Muscle layer of duodenum (tissue), 2 donors: ENCODE results near the gene LRP3.

Experiments used
- H3K27ac ChIP-seq: one replicate; pipeline ENCODE4 v1.7.0; 2013; ENCODE audit warnings: mild to moderate bottlenecking, low read length
- H3K27me3 ChIP-seq: one replicate; pipeline ENCODE4 v1.7.0; 2013; ENCODE audit warnings: low read depth, mild to moderate bottlenecking, control low read depth, low read length
- H3K36me3 ChIP-seq, 2 donors: one replicate each; pipeline ENCODE4 v1.7.0; 2013; ENCODE audit warnings: low read length in 2 of 2, control low read depth in 1 of 2, mild to moderate bottlenecking in 1 of 2; ENCODE audit not compliant: insufficient read depth in 2 of 2, control insufficient read depth in 1 of 2
- H3K4me1 ChIP-seq, 2 donors: one replicate each; pipeline ENCODE4 v1.7.0; 2013; ENCODE audit warnings: low read length in 2 of 2, mild to moderate bottlenecking in 2 of 2, control low read depth in 1 of 2, moderate library complexity in 1 of 2; ENCODE audit not compliant: insufficient read depth in 2 of 2, control insufficient read depth in 1 of 2
- H3K4me3 ChIP-seq, 2 donors: one replicate each; pipeline ENCODE4 v1.7.0; 2013; ENCODE audit warnings: low read length in 2 of 2, low read depth in 1 of 2, mild to moderate bottlenecking in 1 of 2
- H3K9me3 ChIP-seq, 2 donors: one replicate each; pipeline ENCODE4 v1.7.0; 2013; ENCODE audit warnings: low read length in 2 of 2, control low read depth in 1 of 2, mild to moderate bottlenecking in 1 of 2; ENCODE audit not compliant: control insufficient read depth in 1 of 2
- donor health status: healthy.

LRP3 gene

GRCh38 chr19:33224694-33225457 is 30.7 kb downstream of the LRP3 start:
- Histone ChIP-seq H3K27ac (no peak overlapping the region), H3K27me3 (peaks cover 27% of the 10 kb centered on the region), H3K4me1 (peaks cover 0 to 9% of the 10 kb centered on the region in 2 donors), H3K9me3 (peaks cover 17 to 26% of the 10 kb centered on the region in 2 donors), H3K36me3 (no peaks in the 10 kb centered on the region), H3K4me3 (peak overlapping the region in 1 of 2 donors; percentile 48)

GRCh38 chr19:33225458-33225926 is 31.4 kb downstream of the LRP3 start, which contains the start of gene SLC7A10:
SLC7A10 (minus strand) TSS chr19:33225850; CDS start chr19:33225703, 147 bp downstream.
- peak within 1 kb of the TSS in 1 of 2 donors; percentile 48 for H3K4me3 ChIP-seq
- H3K27me3 ChIP-seq, result peaks cover 27% of the 10 kb centered on the region
- peaks cover 17 to 26% of the 10 kb centered on the region in 2 donors for H3K9me3 ChIP-seq
- no peaks in the 10 kb centered on the region for H3K36me3 ChIP-seq
- no peak within 1 kb of the TSS for H3K27ac ChIP-seq
- H3K4me1 ChIP-seq, result peaks cover 0 to 9% of the 10 kb centered on the region in 2 donors

- H3K36me3 ChIP-seq, result no peaks in the 10 kb centered on the region
- H3K27me3 ChIP-seq, result peaks cover 27% of the 10 kb centered on the region
- peak overlapping the region in 1 of 2 donors; percentile 48 for H3K4me3 ChIP-seq
- H3K9me3 ChIP-seq, result peaks cover 17 to 26% of the 10 kb centered on the region in 2 donors
- H3K27ac ChIP-seq, result no peak overlapping the region
- peaks cover 0 to 9% of the 10 kb centered on the region in 2 donors for H3K4me1 ChIP-seq
Observed at GRCh38 chr19:33226550-33227241, 32.6 kb downstream of the LRP3 start.

- Histone ChIP-seq H3K27me3 (peaks cover 27% of the 10 kb centered on the region), H3K4me1 (peaks cover 0 to 9% of the 10 kb centered on the region in 2 donors), H3K4me3 (no peak overlapping the region), H3K36me3 (no peaks in the 10 kb centered on the region), H3K9me3 (peaks cover 17 to 26% of the 10 kb centered on the region in 2 donors), H3K27ac (no peak overlapping the region)
Observed at GRCh38 chr19:33227242-33227650, 33.1 kb downstream of the LRP3 start.

- Histone ChIP-seq H3K4me3 (no peak overlapping the region), H3K27ac (no peak overlapping the region), H3K27me3 (peaks cover 27% of the 10 kb centered on the region), H3K9me3 (peaks cover 17 to 26% of the 10 kb centered on the region in 2 donors), H3K4me1 (peaks cover 0 to 9% of the 10 kb centered on the region in 2 donors), H3K36me3 (no peaks in the 10 kb centered on the region)
Observed at GRCh38 chr19:33227870-33228599, 33.9 kb downstream of the LRP3 start.

GRCh38 chr19:33229962-33230361 is 35.8 kb downstream of the LRP3 start:
- Histone ChIP-seq H3K36me3 (no peaks in the 10 kb centered on the region), H3K4me1 (peaks cover 0 to 8% of the 10 kb centered on the region in 2 donors), H3K4me3 (no peak overlapping the region), H3K27ac (no peak overlapping the region), H3K9me3 (peaks cover 17 to 26% of the 10 kb centered on the region in 2 donors), H3K27me3 (peaks cover 16% of the 10 kb centered on the region)

GRCh38 chr19:33231511-33231910 is 37.4 kb downstream of the LRP3 start:
- Histone ChIP-seq H3K36me3 (no peaks in the 10 kb centered on the region), H3K4me1 (peaks cover 0 to 5% of the 10 kb centered on the region in 2 donors), H3K9me3 (peaks cover 17 to 26% of the 10 kb centered on the region in 2 donors), H3K27me3 (peaks cover 8% of the 10 kb centered on the region), H3K27ac (no peak overlapping the region), H3K4me3 (no peak overlapping the region)

- no peaks in the 10 kb centered on the region for H3K36me3 ChIP-seq
- H3K4me3 ChIP-seq, result no peak overlapping the region
- peaks cover 0 to 3% of the 10 kb centered on the region in 2 donors for H3K4me1 ChIP-seq
- peaks cover under 1% of the 10 kb centered on the region for H3K27me3 ChIP-seq
- H3K9me3 ChIP-seq, result peaks cover 14 to 17% of the 10 kb centered on the region in 2 donors
- no peak overlapping the region for H3K27ac ChIP-seq
Observed at GRCh38 chr19:33232656-33233055, 38.5 kb downstream of the LRP3 start.

GRCh38 chr19:33233056-33233873 is 39.1 kb downstream of the LRP3 start:
- H3K4me3 ChIP-seq, result no peak overlapping the region
- no peaks in the 10 kb centered on the region for H3K27me3 ChIP-seq
- peaks cover 0 to 3% of the 10 kb centered on the region in 2 donors for H3K4me1 ChIP-seq

GRCh38 chr19:33234092-33234491 is 40.0 kb downstream of the LRP3 start:
- Histone ChIP-seq H3K4me3 (no peak overlapping the region), H3K36me3 (no peaks in the 10 kb centered on the region), H3K4me1 (peaks cover 0 to 3% of the 10 kb centered on the region in 2 donors), H3K27me3 (no peaks in the 10 kb centered on the region), H3K27ac (no peak overlapping the region), H3K9me3 (peaks cover 4 to 6% of the 10 kb centered on the region in 2 donors)

More at GRCh38 chr19:33233056-33233873, 39.1 kb downstream of the LRP3 start:
- Histone ChIP-seq H3K27ac (no peak overlapping the region), H3K9me3 (peaks cover 10 to 14% of the 10 kb centered on the region in 2 donors), H3K36me3 (no peaks in the 10 kb centered on the region)
